Astrocyte of the cerebellum (primary cell): ENCODE data around the gene ZNF621.
"Not testable (repeated sequence)": the region's sequence is repeated elsewhere in the genome, so short reads cannot be mapped to it uniquely, and the experiment has no call there.

Experiments
- DNase-seq: peaks from one replicate; pipeline ENCODE4 v3.0.0-alpha.2; 2011; ENCODE audit warnings: low read depth
- H3K4me3 ChIP-seq: 2 replicates; pipeline ENCODE4 v1.5.1; 2011; ENCODE audit warnings: mild to moderate bottlenecking, low read depth, low read length, moderate library complexity
- CTCF ChIP-seq: IDR thresholded peaks from 2 replicates; pipeline ENCODE4 v1.5.1; 2012; ENCODE audit warnings: low read length, low read depth, moderate library complexity, mild to moderate bottlenecking; ENCODE audit errors: missing control alignments
- in situ Hi-C: cut with HindIII; loops from 2 replicates; pipeline ENCODE4 v1.10.0; 2017; ENCODE audit warnings: low sequenced_read_pairs

Gene ZNF621

GRCh38 chr3:40532252-40532651 is 7.5 kb downstream of the ZNF621 start:
- no peak overlapping the region for H3K4me3 ChIP-seq
- DNase-seq = no peak
- in situ Hi-C loops = no loop called here
- no peak for TF ChIP-seq CTCF

- no peak for DNase-seq
- no peak overlapping the region for H3K4me3 ChIP-seq
- in situ Hi-C loops = no loop called here
- no peak for TF ChIP-seq CTCF
Observed at GRCh38 chr3:40534283-40534682, 9.5 kb downstream of the ZNF621 start.

GRCh38 chr3:40546816-40547215 is 22.1 kb downstream of the ZNF621 start:
- no peak for TF ChIP-seq CTCF
- in situ Hi-C loops = no loop called here
- H3K4me3 ChIP-seq = no peak overlapping the region
- DNase-seq = peak; percentile 13

- in situ Hi-C loops = no loop called here
- no peak overlapping the region for H3K4me3 ChIP-seq
- no peak for DNase-seq
- TF ChIP-seq CTCF = no peak
Observed at GRCh38 chr3:40550167-40550566, 25.4 kb downstream of the ZNF621 start.

- TF ChIP-seq CTCF = no peak
- in situ Hi-C loops = no loop called here
- H3K4me3 ChIP-seq = no peak overlapping the region
- DNase-seq = no peak
Observed at GRCh38 chr3:40557575-40558161, 32.9 kb downstream of the ZNF621 start.

GRCh38 chr3:40562482-40562881 is 37.7 kb downstream of the ZNF621 start:
- DNase-seq, H3K4me3 ChIP-seq, in situ Hi-C loops: not testable (repeated sequence)

- H3K4me3 ChIP-seq, DNase-seq, in situ Hi-C loops: not testable (repeated sequence)
Observed at GRCh38 chr3:40565629-40566028, 40.9 kb downstream of the ZNF621 start.

GRCh38 chr3:40566694-40567093 is 41.9 kb downstream of the ZNF621 start:
- H3K4me3 ChIP-seq = no peak overlapping the region
- in situ Hi-C loops = no loop called here
- TF ChIP-seq CTCF = no peak
- DNase-seq = no peak
